Measurements from ENCODE around the gene MAMSTR. TPM values are rescaled to one million over a fixed set of nuclear protein-coding genes. Genes with fewer than 3 reads are reported as not detected.
A peak's percentile ranks its signal among the peaks of the same experiment; 100 is the strongest.

Gene MAMSTR
- total and polyA plus RNA-seq, 9 of the 15 experiments (the other 6 are each of a cell fraction or from before 2014, with no cell fraction given) = 0.08 to 1.00 (median 0.40) TPM; not detected in 1

DNA sequence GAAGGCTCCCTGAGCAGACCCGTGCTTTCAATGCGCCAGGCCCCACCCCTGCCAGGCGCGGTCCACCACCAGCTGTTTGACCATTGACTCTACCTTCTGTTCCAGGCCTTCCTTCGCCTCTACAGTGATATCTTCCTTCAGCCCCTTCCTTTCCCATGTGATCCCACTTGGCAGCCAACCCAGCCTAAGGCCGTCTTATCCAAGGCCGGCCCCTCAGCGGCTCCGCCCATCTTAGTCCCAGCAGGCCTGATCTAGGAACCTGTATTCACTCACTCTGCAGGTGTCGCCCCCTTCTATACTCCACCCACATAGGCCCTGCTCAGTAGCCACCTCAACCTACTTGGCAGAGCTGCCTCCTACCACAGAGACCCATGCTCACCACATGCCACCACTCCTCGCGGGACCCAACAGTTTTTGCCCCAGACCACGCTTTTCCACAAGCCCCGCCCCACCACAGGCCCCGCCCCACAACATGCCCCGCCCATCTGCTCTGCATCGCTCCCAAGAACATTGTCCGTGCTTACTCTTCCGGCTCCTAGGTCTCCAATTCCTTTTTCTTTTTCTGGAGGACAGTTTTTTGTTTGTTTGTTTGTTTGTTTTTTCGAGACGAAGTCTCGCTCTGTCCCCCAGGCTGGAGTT, 18.0 kb upstream of the MAMSTR start (continued):
- peak in 1 of 3 experiments; percentile 31 for TF ChIP-seq YY1 (IDR thresholded peaks at IDR 0.05; ENCODE audit: borderline replicate concordance in 1 of 3, control insufficient read depth in 1 of 3, extremely low read depth in 1 of 3, insufficient read depth in 3 of 3, insufficient read length in 1 of 3, insufficient replicate concordance in 2 of 3, low read depth in 1 of 3, low read length in 2 of 3)
- peak; percentile 19; the same call in 1 of the 2 replicates for TF ChIP-seq MXI1 (IDR thresholded peaks at IDR 0.05; ENCODE audit: low read depth, low read length)
- no peak for TF ChIP-seq MCM5 (IDR thresholded peaks at IDR 0.05; ENCODE audit: low read depth)
- peak in 1 of 2 experiments; percentile 16 for TF ChIP-seq E2F6 (IDR thresholded peaks at IDR 0.05; ENCODE audit: borderline replicate concordance in 1 of 2, extremely low read depth in 1 of 2, insufficient read depth in 1 of 2, insufficient read length in 1 of 2, low read depth in 1 of 2, low read length in 1 of 2, poor library complexity in 1 of 2, severe bottlenecking in 1 of 2)
- peak; percentile 61 for TF ChIP-seq EHMT2 (IDR thresholded peaks at IDR 0.05)
- TF ChIP-seq CBFA2T3 (IDR thresholded peaks at IDR 0.05) = no peak
- TF ChIP-seq GABPA (tag; conservative IDR thresholded peaks at IDR 0.05; ENCODE audit: low read depth) = peak; percentile 70
- 0 out of 2 replicates have a peak, but pooled peaks have one; percentile 14 for TF ChIP-seq ZBTB1 (CRISPR knock-in tag; IDR thresholded peaks at IDR 0.05; ENCODE audit: borderline replicate concordance, low read depth)
- peak; percentile 85; the same call in 1 of the 2 replicates for TF ChIP-seq NKRF (IDR thresholded peaks at IDR 0.05; ENCODE audit: borderline replicate concordance)
- TF ChIP-seq SRF (CRISPR knock-in tag; IDR thresholded peaks at IDR 0.05) = no peak
- TF ChIP-seq TEAD4 (IDR thresholded peaks at IDR 0.05; ENCODE audit: low read length) = no peak; the same call in 1 of the 2 replicates
- no peak for TF ChIP-seq TEAD4 (CRISPR knock-in tag; IDR thresholded peaks at IDR 0.05; ENCODE audit: borderline replicate concordance)
- TF ChIP-seq SP1 (CRISPR knock-in tag; IDR thresholded peaks at IDR 0.05) = peak; percentile 73
- TF ChIP-seq GABPB1 (CRISPR knock-in tag; IDR thresholded peaks at IDR 0.05) = 0 out of 2 replicates have a peak, but pooled peaks have one; percentile 53
- TF ChIP-seq NBN (IDR thresholded peaks at IDR 0.05; ENCODE audit: low read depth) = 0 out of 2 replicates have a peak, but pooled peaks have one; percentile 20
- no peak for TF ChIP-seq ZKSCAN3 (CRISPR knock-in tag; IDR thresholded peaks at IDR 0.05)
- TF ChIP-seq RBM14 (IDR thresholded peaks at IDR 0.05; ENCODE audit: borderline replicate concordance, insufficient read depth, low read depth, low read length) = no peak
- no peak for TF ChIP-seq NEUROD1 (IDR thresholded peaks at IDR 0.05; ENCODE audit: borderline replicate concordance, low read depth, low read length, partially characterized antibody)
- TF ChIP-seq PHF8 (IDR thresholded peaks at IDR 0.05; ENCODE audit: borderline replicate concordance, low read length) = peak; percentile 40; the same call in 1 of the 2 replicates
- peak; percentile 65 for TF ChIP-seq NFIC (IDR thresholded peaks at IDR 0.05)
- TF ChIP-seq CBX3 (IDR thresholded peaks at IDR 0.05; ENCODE audit: borderline replicate concordance in 1 of 2, low read length in 2 of 2) = peak in 1 of 2 experiments; percentile 65; a peak in 1 of 3 replicates
- TF ChIP-seq SUPT5H (IDR thresholded peaks at IDR 0.05) = 0 out of 2 replicates have a peak, but pooled peaks have one; percentile 13
- TF ChIP-seq ZFPM2 (CRISPR knock-in tag; IDR thresholded peaks at IDR 0.05) = no peak

All from K562 (cell line).